T-helper 1 cell treated with Interleukin-12 subunit alpha and Interleukin-12 subunit beta and Interleukin-4 antibody, amounts not matched to agents 30 ng/mL and 1 ng/mL, for 36 hours (primary cell): ENCODE results near the gene PLA2G3. TPM values are rescaled to one million over a fixed set of nuclear protein-coding genes. Genes with fewer than 3 reads are reported as not detected.

ENCODE experiments used
- intact Hi-C: fragments of 100-400 bp; cut with micrococcal nuclease; formaldehyde crosslinking; loops from one replicate; pipeline ENCODE4 v1.15.1; 2024
- total RNA-seq: library from RNA; stranded (reverse); gene quantifications from 2 replicates; pipeline ENCODE4 v1.2.3, GENCODE V29; 2022

The PLA2G3 gene
- total RNA-seq, 1 donor from 2014 or later, result not detected

DNA sequence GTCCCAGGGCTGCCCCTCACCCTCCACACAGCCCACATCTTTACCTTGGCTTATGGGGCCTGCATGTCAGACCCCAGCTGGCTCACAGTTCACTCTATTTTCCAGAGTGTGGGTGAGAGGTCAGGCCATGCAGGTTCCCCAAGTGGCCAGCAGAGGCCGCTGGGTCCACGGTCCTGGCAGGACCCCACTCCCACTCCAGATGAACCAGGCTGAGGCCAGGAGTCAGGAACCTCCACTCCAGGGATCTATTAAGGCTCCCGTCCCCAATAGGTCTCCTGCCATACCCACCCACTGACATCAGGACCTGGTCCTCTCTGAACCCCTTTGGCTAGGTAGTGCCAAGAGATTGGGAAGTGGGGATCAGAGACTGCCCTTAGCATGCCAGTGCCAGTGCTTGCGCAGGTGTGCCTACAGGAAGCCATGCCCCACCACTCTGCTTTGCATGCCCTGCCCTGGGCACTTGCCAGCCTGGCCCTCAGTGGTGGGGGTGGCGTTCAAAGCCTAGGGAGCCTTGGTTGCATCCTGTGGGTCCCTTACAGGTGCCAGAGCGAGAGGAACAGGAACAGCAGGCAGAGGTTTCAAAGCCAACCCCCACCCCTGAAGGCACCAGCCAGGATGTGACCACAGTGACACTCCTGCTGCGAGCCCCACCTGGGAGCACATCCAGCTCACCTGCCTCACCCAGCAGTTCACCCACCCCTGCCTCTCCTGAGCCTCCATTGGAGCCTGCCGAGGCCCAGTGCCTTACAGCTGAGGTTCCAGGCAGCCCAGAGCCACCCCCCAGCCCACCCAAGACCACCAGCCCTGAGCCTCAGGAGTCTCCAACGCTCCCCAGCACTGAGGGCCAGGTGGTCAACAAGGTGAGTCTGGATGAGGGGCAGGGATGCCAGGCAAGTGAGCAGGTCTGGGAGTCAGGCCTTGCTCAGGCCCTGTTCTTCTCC lies 50.9 kb downstream of the PLA2G3 start:
- intact Hi-C loops, result loop anchor here (1.0 to 10.0 kb wide), 5 partner anchors 142 to 1535 kb away; partner anchors contain the start of genes SFI1 and THOC5

DNA sequence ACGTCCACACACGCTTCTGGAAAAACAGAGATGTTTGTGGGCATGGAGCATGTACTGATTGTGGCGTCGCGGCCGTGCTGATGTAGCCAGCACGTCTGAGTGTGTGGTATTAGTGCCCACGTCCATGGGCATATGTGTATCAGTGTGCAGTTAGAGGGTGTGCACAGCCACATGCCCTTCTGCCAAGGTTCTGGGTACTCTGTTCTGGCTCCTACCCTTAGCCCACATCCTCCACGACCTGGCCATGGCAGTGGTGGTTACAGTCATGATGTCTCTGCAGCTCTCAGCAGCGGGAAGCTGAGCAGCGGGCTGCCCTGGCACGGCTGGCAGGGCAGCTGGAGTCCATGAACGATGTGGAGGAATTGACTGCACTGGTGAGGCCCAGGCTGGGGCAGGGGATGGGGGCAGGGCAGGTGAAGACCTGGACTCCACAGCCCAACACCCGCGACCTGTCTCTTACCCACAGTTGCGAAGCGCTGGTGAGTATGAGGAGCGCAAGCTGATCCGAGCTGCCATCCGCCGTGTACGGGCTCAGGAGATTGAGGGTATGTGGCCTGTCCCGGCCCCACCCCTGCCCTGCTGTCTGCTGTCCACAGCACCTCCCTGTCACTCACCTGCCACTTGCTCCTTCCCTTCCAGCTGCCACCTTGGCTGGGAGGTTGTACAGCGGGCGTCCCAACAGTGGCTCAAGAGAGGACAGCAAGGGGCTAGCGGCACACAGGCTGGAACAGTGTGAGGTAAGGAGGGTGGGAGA lies 51.9 kb downstream of the PLA2G3 start:
- intact Hi-C loops, result loop anchor here (10.0 kb wide), 3 partner anchors 406 to 1534 kb away; partner anchors contain the start of genes SFI1 and THOC5

DNA sequence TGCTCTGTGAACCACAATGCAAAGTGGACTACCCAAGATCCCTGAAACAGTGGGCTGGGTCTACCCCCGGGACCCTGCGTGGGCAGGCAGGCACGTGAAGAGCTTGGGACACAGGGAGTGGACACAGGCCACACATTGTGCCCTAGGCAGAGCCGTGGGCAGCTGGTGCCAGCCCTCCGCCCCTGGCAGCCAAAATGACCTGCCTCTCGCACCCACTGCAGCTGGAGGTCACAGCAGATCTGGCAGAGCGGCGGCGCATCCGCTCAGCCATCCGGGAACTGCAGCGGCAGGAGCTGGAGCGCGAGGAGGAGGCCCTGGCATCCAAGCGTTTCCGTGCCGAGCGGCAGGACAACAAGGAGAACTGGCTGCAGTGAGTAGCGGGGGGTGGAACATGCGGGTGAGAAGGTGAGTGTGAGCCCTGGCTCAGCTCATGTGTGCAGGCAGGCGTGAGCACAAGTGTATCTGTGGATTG lies 52.5 kb downstream of the PLA2G3 start:
- intact Hi-C loops, result loop anchor here (10.0 kb wide), 3 partner anchors 407 to 1533 kb away; partner anchors contain the start of genes SFI1 and THOC5

DNA sequence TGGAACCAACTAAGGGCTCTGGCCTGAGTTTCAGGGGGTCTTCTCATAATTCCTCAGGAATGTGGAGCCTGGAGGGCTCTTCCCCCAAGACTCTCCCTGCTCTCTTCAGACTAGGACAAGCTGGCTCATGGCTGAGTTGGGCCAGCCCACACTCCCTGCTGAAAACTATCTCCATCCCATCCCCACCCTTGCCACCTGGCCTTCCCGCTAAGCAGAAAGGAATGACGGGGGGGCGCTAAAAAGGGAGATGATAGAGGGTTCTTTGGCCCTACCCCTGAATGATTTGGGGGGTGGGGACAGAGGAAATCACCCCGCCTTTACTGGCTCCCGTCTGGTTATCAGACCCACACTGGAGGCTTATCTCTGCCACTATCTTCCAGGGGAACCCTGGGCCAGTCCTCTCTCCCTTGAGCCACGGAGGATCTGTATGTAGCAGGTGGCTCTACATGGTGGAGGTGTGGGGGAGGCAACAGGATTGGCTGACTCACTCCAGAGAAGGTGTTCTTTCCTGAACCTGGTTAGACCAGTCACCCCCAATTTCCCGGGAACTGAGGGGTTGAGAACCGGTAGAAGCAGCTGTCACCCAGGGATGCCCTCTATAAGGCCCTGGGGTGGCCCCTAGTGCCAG lies 53.5 kb downstream of the PLA2G3 start:
- intact Hi-C loops, result loop anchor here (10.0 kb wide), 3 partner anchors 408 to 1532 kb away; partner anchors contain the start of genes SFI1 and THOC5

DNA sequence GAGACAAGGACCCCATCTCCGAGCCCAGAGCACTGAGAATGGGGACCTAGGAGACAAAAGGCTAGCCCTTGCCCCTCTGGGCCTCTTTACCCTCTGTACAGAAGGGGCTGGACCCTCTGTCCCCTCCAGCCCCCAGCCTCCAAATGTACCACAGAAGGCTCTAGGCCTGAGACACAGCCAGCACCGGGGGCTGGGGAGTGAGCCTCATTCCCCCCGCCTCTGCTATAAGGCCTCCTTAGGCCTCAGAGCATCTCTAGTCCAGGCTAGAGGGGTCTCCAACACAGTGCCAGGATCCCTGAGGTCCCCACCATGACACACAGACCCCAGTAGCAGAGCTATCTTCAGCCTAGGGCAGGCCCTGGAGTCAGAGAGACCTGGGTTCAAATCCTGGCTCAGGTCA lies 54.4 kb downstream of the PLA2G3 start:
- intact Hi-C loops, result loop anchor here (2.0 to 10.0 kb wide), 5 partner anchors 63 to 1531 kb away; partner anchors contain the start of genes SFI1 and THOC5

DNA sequence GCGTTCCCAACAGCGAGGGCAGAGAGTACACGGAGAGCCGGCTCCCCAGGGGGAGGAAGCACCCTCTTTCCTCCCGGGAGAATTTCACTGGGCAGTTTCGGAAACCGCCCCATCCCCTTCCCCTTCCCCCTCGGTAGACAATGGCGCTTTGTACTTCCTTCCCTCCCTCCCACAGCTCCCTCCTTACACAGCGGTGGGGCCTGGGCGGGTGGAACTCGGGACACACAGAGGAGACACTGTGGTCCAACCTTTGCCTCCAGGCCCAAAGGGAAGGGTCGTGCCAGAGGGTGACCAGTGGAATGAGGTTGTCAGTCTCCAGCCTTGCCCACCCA lies 54.8 kb downstream of the PLA2G3 start:
- intact Hi-C loops, result loop anchor here (2.0 to 10.0 kb wide), 5 partner anchors 63 to 1531 kb away; partner anchors contain the start of genes SFI1 and THOC5

DNA sequence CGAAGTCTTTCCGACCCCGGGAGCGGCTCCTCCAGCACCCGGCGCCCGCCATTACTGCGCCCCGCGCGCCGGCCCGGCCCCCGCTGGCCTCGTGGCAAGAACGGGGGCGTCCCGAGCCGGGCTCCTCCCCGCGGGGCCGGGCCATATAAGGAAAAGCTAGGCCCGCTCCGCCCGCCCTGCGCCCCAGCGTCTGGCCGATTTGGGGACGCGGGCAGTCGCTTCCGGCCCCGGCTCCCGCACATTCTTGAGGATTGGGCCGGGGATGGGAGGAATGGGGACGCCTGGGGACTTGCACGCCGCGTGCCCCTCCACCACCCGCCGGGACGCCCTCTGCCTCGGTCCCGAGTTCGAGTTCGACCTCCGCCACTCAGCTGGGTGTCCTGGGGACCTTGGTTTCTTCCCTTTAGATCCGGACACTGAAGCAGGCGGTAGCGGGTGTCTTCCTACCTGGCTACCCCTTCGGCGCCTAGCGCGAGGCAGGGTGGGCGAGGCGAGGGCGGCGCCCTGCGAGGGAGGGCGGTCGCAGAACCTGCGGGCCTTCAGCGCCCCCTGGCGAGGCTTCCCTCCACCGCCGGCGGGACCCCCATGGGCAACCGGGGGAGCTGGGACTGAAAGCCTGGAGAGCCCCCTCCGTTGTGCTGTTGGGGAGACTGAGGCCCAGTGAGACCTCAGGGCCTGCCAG lies 55.4 kb downstream of the PLA2G3 start:
- intact Hi-C loops, result loop anchor here (1.0 to 10.0 kb wide), 16 partner anchors 22 to 1530 kb away; partner anchors contain the start of genes DRG1, LIMK2, PATZ1 and PES1

Other genes starting within 250 kb of the PLA2G3 start
- gene MORC2, start 171.7 kb downstream of the PLA2G3 start, total RNA-seq, result 38.7 and 46.5 TPM in 2 replicates
- 79.4 and 84.6 TPM in 2 replicates for gene TUG1, start 171.2 kb downstream of the PLA2G3 start, total RNA-seq
- 11.4 and 12.8 TPM in 2 replicates for gene SMTN, start 59.2 kb downstream of the PLA2G3 start, total RNA-seq
- 9.5 and 9.6 TPM in 2 replicates for gene SELENOM, start 32.9 kb downstream of the PLA2G3 start, total RNA-seq
- gene INPP5J, start 17.5 kb downstream of the PLA2G3 start, total RNA-seq, result 0.34 TPM in 1 of 2 replicates, not detected in the other
- gene RNF185, start 19.7 kb upstream of the PLA2G3 start, total RNA-seq, result 22.7 and 24.6 TPM in 2 replicates
- 54.4 and 65.2 TPM in 2 replicates for gene LIMK2, start 71.8 kb upstream of the PLA2G3 start, total RNA-seq
- gene PIK3IP1, start 152.0 kb upstream of the PLA2G3 start, total RNA-seq, result 54.4 and 55.9 TPM in 2 replicates
- gene PATZ1, start 205.8 kb upstream of the PLA2G3 start, total RNA-seq, result 27.4 and 31.0 TPM in 2 replicates